GM10248 (cell line): ENCODE data around the gene TTBK2.

ENCODE experiments used
- CTCF ChIA-PET: fragments of 300-600 bp; sonication (Branson Sonifier 250); formaldehyde crosslinking; extraction: SDS; loops from one replicate; lab custom pipeline; 2021; ENCODE audit warnings: antibody characterized with exemption; lab: Yijun Ruan, JAX
- POLR2A ChIA-PET: fragments of 350-650 bp; sonication (Branson Sonifier 250); formaldehyde crosslinking; extraction: SDS; loops from one replicate; lab custom pipeline; 2020; ENCODE audit warnings: antibody characterized with exemption; lab: Yijun Ruan, JAX
- DNase-seq: peaks from one replicate; pipeline ENCODE4 v3.0.0; 2012; ENCODE audit errors: extremely low spot score
- TF ChIP-seq, protein P1 (sequence below): IDR thresholded peaks from 2 replicates; pipeline ENCODE4 v1.5.1; 2012; ENCODE audit warnings: mild to moderate bottlenecking, low read depth; ENCODE audit errors: extremely low read depth, missing control alignments, control extremely low read depth

Gene TTBK2

DNA sequence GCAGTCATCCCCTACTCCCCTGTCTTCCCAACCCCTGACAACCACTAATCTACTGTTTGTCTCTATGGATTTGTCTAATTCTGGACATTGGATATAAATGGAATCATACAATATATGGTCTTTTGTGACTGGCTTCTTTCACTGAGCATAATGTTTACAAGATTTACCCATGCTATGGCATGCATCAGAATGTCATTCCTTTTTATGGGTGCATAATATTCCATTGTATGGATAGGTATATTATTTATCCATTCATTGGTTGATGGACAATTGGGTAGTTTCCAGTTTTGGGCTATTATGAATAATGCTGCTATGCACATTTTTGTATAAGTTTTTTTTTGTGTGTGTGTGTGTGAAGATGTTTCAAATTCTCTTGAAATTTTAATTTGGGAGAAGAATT lies 16.6 kb upstream of the TTBK2 start:
- no peak for DNase-seq
- ChIA-PET POLR2A (no interaction called here), CTCF (no interaction called here)
- TF ChIP-seq, protein P1, sequence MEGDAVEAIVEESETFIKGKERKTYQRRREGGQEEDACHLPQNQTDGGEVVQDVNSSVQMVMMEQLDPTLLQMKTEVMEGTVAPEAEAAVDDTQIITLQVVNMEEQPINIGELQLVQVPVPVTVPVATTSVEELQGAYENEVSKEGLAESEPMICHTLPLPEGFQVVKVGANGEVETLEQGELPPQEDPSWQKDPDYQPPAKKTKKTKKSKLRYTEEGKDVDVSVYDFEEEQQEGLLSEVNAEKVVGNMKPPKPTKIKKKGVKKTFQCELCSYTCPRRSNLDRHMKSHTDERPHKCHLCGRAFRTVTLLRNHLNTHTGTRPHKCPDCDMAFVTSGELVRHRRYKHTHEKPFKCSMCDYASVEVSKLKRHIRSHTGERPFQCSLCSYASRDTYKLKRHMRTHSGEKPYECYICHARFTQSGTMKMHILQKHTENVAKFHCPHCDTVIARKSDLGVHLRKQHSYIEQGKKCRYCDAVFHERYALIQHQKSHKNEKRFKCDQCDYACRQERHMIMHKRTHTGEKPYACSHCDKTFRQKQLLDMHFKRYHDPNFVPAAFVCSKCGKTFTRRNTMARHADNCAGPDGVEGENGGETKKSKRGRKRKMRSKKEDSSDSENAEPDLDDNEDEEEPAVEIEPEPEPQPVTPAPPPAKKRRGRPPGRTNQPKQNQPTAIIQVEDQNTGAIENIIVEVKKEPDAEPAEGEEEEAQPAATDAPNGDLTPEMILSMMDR, result no peak

DNA sequence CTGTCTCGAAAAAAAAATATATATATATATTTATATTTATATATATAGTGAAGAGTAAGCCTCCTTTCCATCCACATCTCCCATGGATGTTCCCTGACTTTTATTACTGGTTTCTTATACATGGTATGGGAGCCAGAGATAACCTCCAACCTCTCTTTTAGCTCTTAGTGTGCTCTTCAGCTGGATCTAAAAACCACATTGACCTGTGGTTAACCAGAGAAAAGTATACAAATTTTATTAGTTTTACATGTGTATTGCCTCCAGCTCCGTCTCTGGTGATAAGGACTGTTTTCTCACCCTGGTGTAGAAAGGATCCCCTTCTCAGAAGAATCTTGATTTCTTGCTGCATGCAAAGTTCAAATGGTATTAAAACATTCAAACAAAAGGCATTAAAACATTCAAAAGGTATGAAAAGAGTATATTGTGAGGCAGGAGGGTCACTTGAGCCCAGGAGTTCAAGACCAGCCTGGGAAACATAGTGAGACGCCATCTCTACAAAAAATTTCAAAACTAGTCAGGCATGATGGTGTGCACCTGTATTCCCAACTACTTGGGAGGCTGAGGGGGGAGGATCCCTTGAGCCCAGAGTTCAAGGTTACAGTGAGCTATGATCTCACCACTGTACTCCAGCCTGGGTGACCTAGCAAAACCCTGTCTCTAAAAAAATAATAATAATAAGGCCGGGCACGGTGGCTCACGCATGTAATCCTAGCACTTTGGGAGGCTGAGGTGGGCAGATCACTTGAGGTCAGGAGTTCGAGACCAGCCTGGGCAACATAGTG lies 13.5 kb upstream of the TTBK2 start:
- DNase-seq, result no peak
- ChIA-PET CTCF (interaction anchor here (0.7 to 1.6 kb wide), 6 partner anchors 8 to 351 kb away, joined by 3 to 8 read pairs (median 4); no protein-coding TSS in a partner anchor), POLR2A (interaction anchor here (0.5 kb wide), 1 partner anchor 65 kb away, joined by 3 read pairs; no protein-coding TSS in a partner anchor)
- TF ChIP-seq, protein P1, result no peak

DNA sequence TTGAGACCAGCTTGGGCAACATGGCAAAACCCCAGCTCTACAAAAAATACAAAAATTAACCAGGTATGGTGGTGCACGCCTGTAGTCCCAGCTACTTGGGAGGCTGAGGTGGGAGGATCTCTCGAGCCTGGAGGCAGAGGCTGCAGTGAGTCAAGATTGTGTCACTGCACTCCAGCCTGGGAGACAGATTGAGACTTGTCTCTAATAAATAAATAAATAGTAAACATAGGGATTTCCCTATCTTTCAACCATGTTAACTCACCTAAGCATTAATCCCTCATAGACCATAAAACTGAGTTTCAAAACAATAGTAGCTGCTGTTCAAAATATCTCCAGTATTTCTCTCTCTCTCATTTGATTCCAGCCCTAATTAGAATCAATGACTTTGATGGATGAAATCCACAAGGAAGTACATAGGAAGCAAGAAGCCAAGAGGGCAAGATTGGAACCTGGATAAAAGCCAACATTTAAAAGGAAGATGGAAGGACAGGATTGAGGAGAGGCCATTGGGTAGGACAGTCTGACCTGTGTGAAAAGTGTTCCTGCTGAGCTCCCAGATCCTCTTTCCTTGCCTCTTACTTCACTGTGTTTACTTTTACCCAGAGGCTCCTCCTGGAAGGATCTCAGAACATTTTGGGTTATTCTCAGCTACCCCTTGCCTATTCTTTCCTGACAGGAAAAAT lies 12.4 kb upstream of the TTBK2 start:
- ChIA-PET CTCF (interaction anchor here (0.8 kb wide), 1 partner anchor 105 kb away, joined by 3 read pairs; no protein-coding TSS in a partner anchor), POLR2A (no interaction called here)
- TF ChIP-seq, protein P1, result no peak
- DNase-seq, result no peak

- ChIA-PET POLR2A (no interaction called here), CTCF (no interaction called here)
- TF ChIP-seq, protein P1, result no peak
- no peak for DNase-seq
These were observed 11.3 kb upstream of the TTBK2 start for GRCh38 chr15:42931702-42932486.

DNA sequence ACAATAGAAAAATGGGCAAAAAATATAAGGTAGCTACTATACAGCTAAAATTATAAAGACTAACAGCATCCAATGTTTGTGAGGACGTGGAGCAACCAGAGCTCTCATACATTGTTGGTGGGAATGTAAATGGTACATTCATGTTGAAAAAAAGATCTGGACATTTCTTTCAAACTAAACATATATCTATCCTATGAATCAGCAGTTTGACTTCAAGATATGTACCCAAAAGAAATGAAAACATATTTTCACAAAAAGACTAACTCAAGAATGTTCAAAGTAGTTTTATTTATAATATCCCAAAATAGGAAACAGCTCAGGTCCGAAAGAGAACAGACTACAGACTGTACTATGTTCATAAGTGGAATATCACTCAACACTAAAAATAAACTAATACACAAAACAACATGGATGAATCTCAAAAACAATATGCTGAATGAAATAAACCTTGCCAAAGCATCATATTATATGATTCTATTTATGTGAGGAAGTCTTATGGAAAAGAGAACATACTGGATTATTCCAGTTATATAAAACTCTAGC lies 8.8 kb upstream of the TTBK2 start:
- ChIA-PET POLR2A (no interaction called here), CTCF (interaction anchor here (0.7 to 1.3 kb wide), 2 partner anchors 13 to 226 kb away, joined by 3 read pairs; no protein-coding TSS in a partner anchor)
- TF ChIP-seq, protein P1, result no peak
- no peak for DNase-seq

DNA sequence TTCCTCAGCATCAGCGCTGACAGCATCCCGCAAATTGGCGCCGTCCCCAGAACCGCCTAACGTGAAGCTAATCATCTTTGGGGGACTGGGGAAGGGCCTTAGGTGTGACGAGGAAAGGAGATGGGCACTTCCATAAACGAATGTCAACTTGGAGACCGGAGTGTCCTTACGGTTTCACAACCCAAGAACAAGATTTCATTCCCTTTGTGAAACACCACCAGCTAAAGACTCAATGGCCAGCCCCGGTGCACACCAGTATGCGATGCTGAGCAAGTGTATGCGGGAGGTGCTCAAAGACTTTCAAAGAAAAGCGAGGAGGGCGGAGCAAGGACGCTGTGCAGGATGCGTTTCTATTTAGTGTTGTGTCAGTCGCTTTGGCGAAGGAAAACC lies 759 bp upstream of the TTBK2 start:
- TF ChIP-seq, protein P1, result no peak
- POLR2A ChIA-PET, result no interaction called here
- DNase-seq, result peak; percentile 18
- CTCF ChIA-PET, result interaction anchor here (0.7 to 1.0 kb wide), 2 partner anchors 8 to 13 kb away, joined by 3 to 4 read pairs; no protein-coding TSS in a partner anchor
